Measurements from ENCODE around the gene FLOT1.

The FLOT1 gene

GRCh38 chr6:30716879-30717128 is 25.7 kb downstream of the FLOT1 start:
- Histone ChIP-seq H3K4me3 (peak overlapping the region; percentile 94), H3K27me3 (no peaks in the 10 kb centered on the region), H3K4me1 (peaks cover 69% of the 10 kb centered on the region), H3K36me3 (peaks cover 40% of the 10 kb centered on the region), H3K9ac (peak overlapping the region; percentile 96), H3K27ac (peak overlapping the region; percentile 99), H3K9me3 (no peaks in the 10 kb centered on the region), H3K4me2 (peak overlapping the region; percentile 97), H4K20me1 (peaks cover 5% of the 10 kb centered on the region)
- no peak for TF ChIP-seq Cebpa-rat (IDR thresholded peaks at IDR 0.05)

GRCh38 chr6:30714263-30714662 is 28.2 kb downstream of the FLOT1 start:
- Histone ChIP-seq H3K4me1 (peaks cover 73% of the 10 kb centered on the region), H3K4me2 (no peak overlapping the region), H3K36me3 (peaks cover 61% of the 10 kb centered on the region), H3K9ac (no peak overlapping the region), H3K27me3 (no peaks in the 10 kb centered on the region), H3K9me3 (no peaks in the 10 kb centered on the region), H4K20me1 (no peaks in the 10 kb centered on the region), H3K4me3 (no peak overlapping the region), H3K27ac (no peak overlapping the region)
- TF ChIP-seq Cebpa-rat (IDR thresholded peaks at IDR 0.05) = peak; percentile 41; the same call in 1 of the 2 replicates

- Histone ChIP-seq H3K9me3 (no peaks in the 10 kb centered on the region), H3K9ac (0 out of 2 replicates have a peak overlapping the region, but pooled peaks have one; percentile 38), H3K27ac (peak overlapping the region; percentile 69), H3K36me3 (peaks cover 79% of the 10 kb centered on the region), H3K27me3 (no peaks in the 10 kb centered on the region), H4K20me1 (no peaks in the 10 kb centered on the region), H3K4me2 (peak overlapping the region; percentile 59), H3K4me1 (peaks cover 56% of the 10 kb centered on the region), H3K4me3 (no peak overlapping the region)
- TF ChIP-seq Cebpa-rat (IDR thresholded peaks at IDR 0.05) = no peak
Measured at GRCh38 chr6:30712441-30712945, 30.0 kb downstream of the FLOT1 start.

- TF ChIP-seq Cebpa-rat (IDR thresholded peaks at IDR 0.05) = no peak
- Histone ChIP-seq H3K4me2 (peak overlapping the region; percentile 59), H3K4me3 (no peak overlapping the region), H3K27me3 (no peaks in the 10 kb centered on the region), H3K9ac (peak overlapping the region; percentile 38; the same call in 1 of the 2 replicates), H3K36me3 (peaks cover 85% of the 10 kb centered on the region), H4K20me1 (no peaks in the 10 kb centered on the region), H3K27ac (peak overlapping the region; percentile 69), H3K4me1 (peaks cover 56% of the 10 kb centered on the region), H3K9me3 (no peaks in the 10 kb centered on the region)
Measured at GRCh38 chr6:30711758-30712380, 30.6 kb downstream of the FLOT1 start.

- no peak for TF ChIP-seq Cebpa-rat (IDR thresholded peaks at IDR 0.05)
- Histone ChIP-seq H3K9ac (no peak overlapping the region), H3K36me3 (peaks cover 99% of the 10 kb centered on the region), H3K4me3 (no peak overlapping the region), H3K4me1 (peaks cover 31% of the 10 kb centered on the region), H3K9me3 (no peaks in the 10 kb centered on the region), H3K27me3 (no peaks in the 10 kb centered on the region), H4K20me1 (no peaks in the 10 kb centered on the region), H3K4me2 (no peak overlapping the region), H3K27ac (no peak overlapping the region)
Measured at GRCh38 chr6:30709101-30709868, 33.2 kb downstream of the FLOT1 start.

- Histone ChIP-seq H3K9me3 (no peaks in the 10 kb centered on the region), H3K4me3 (no peak overlapping the region), H3K27ac (no peak overlapping the region), H3K27me3 (no peaks in the 10 kb centered on the region), H3K36me3 (peaks cover 99% of the 10 kb centered on the region), H3K4me2 (no peak overlapping the region), H3K4me1 (peaks cover 12% of the 10 kb centered on the region), H4K20me1 (no peaks in the 10 kb centered on the region), H3K9ac (0 out of 2 replicates have a peak overlapping the region, but pooled peaks have one; percentile 21)
- TF ChIP-seq Cebpa-rat (IDR thresholded peaks at IDR 0.05) = no peak
Measured at GRCh38 chr6:30707281-30707850, 35.1 kb downstream of the FLOT1 start.

GRCh38 chr6:30705620-30706019 is 36.9 kb downstream of the FLOT1 start:
- H3K9ac ChIP-seq = no peak overlapping the region
- peaks cover 99% of the 10 kb centered on the region for H3K36me3 ChIP-seq
- no peak overlapping the region for H3K27ac ChIP-seq
- no peaks in the 10 kb centered on the region for H4K20me1 ChIP-seq
- H3K9me3 ChIP-seq = no peaks in the 10 kb centered on the region
- no peaks in the 10 kb centered on the region for H3K27me3 ChIP-seq
- no peak overlapping the region for H3K4me2 ChIP-seq
- no peaks in the 10 kb centered on the region for H3K4me1 ChIP-seq
- TF ChIP-seq Cebpa-rat (IDR thresholded peaks at IDR 0.05) = no peak
- H3K4me3 ChIP-seq = no peak overlapping the region

- Histone ChIP-seq H3K36me3 (peaks cover 99% of the 10 kb centered on the region), H3K27me3 (no peaks in the 10 kb centered on the region), H3K4me2 (no peak overlapping the region), H3K4me1 (no peaks in the 10 kb centered on the region), H3K9me3 (no peaks in the 10 kb centered on the region), H4K20me1 (no peaks in the 10 kb centered on the region), H3K27ac (no peak overlapping the region), H3K4me3 (no peak overlapping the region), H3K9ac (no peak overlapping the region)
- TF ChIP-seq Cebpa-rat (IDR thresholded peaks at IDR 0.05) = no peak
Measured at GRCh38 chr6:30703821-30704220, 38.7 kb downstream of the FLOT1 start.

- H4K20me1 ChIP-seq = no peaks in the 10 kb centered on the region
- no peaks in the 10 kb centered on the region for H3K4me1 ChIP-seq
- H3K27me3 ChIP-seq = no peaks in the 10 kb centered on the region
- H3K4me3 ChIP-seq = no peak overlapping the region
- H3K9ac ChIP-seq = no peak overlapping the region
- peaks cover 96% of the 10 kb centered on the region for H3K36me3 ChIP-seq
- H3K9me3 ChIP-seq = no peaks in the 10 kb centered on the region
- no peak overlapping the region for H3K27ac ChIP-seq
- no peak overlapping the region for H3K4me2 ChIP-seq
- TF ChIP-seq Cebpa-rat (IDR thresholded peaks at IDR 0.05) = no peak
Measured at GRCh38 chr6:30703011-30703410, 39.5 kb downstream of the FLOT1 start.

GRCh38 chr6:30700340-30700739 is 42.1 kb downstream of the FLOT1 start:
- no peak for TF ChIP-seq Cebpa-rat (IDR thresholded peaks at IDR 0.05)

More at GRCh38 chr6:30700340-30700739, 42.1 kb downstream of the FLOT1 start:
- Histone ChIP-seq H3K9me3 (no peaks in the 10 kb centered on the region), H4K20me1 (no peaks in the 10 kb centered on the region), H3K4me2 (no peak overlapping the region), H3K36me3 (peaks cover 88% of the 10 kb centered on the region), H3K27ac (no peak overlapping the region), H3K4me1 (no peaks in the 10 kb centered on the region), H3K9ac (no peak overlapping the region), H3K4me3 (no peak overlapping the region), H3K27me3 (no peaks in the 10 kb centered on the region)
